A549 (cell line): Measurements from ENCODE around the gene ADISSP. TPM values are rescaled to one million over a fixed set of nuclear protein-coding genes. Genes with fewer than 3 reads are reported as not detected.

ENCODE experiments used
- ATAC-seq, 2 experiments: fragments of 200-7000 bp in 1 of 2; fragments of >200 bp in 1 of 2; cut with Nextera tagmentation in 1 of 2; cut with Tn5 transposase in 1 of 2; 3 replicates each; pipeline versions ENCODE4 v1.8.0 to v1.9.1; 2018 to 2020; ENCODE audit warnings: mild to moderate bottlenecking in 1 of 2, moderate library complexity in 1 of 2
- CTCF ChIA-PET: fragments of 300-600 bp; sonication (Branson Sonifier 250); formaldehyde crosslinking; extraction: SDS; loops from one replicate; lab custom pipeline; 2021; ENCODE audit warnings: antibody characterized with exemption, inconsistent platforms; lab: Yijun Ruan, JAX
- POLR2A ChIA-PET: fragments of 350-600 bp; formaldehyde crosslinking; extraction: SDS; loops from one replicate; lab custom pipeline; 2021; ENCODE audit warnings: antibody characterized with exemption, inconsistent platforms; lab: Yijun Ruan, JAX
- DNase-seq, 2 experiments: peaks; one replicate each; pipeline versions ENCODE4 v3.0.0 to v3.0.0-alpha.2; 2011 to 2016; ENCODE audit warnings: low read depth in 1 of 2, low spot score in 1 of 2
- FAIRE-seq: peaks from 2 replicates; lab custom pipeline; 2011; peaks lifted over from hg19 to GRCh38; lab: Jason Lieb, UNC
- H3K27ac ChIP-seq, 2 experiments: fragments of >200 bp; sonication (Bioruptor Twin); formaldehyde crosslinking; 3 replicates each; pipeline ENCODE4 v1.5.1; 2016 to 2017
- H3K4me1 ChIP-seq: fragments of >200 bp; sonication (Bioruptor Twin); formaldehyde crosslinking; 3 replicates; pipeline ENCODE4 v1.6.1; 2016
- H3K4me2 ChIP-seq: fragments of >200 bp; sonication (Bioruptor Twin); formaldehyde crosslinking; 3 replicates; pipeline ENCODE4 v1.6.1; 2016
- H3K4me3 ChIP-seq: fragments of >200 bp; sonication (Bioruptor Twin); formaldehyde crosslinking; 3 replicates; pipeline ENCODE4 v1.5.1; 2016
- H3K9me3 ChIP-seq: fragments of >200 bp; sonication (Bioruptor Twin); formaldehyde crosslinking; 3 replicates; pipeline ENCODE4 v1.6.1; 2016
- BHLHE40 ChIP-seq: IDR thresholded peaks from 2 replicates; pipeline ENCODE4 v1.6.1; 2012; ENCODE audit warnings: low read depth, low read length, inconsistent platforms
- CBX2 ChIP-seq: fragments of 200-600 bp; sonication (generic); IDR thresholded peaks from 2 replicates; pipeline ENCODE4 v1.6.1; 2016; ENCODE audit warnings: low read depth, mild to moderate bottlenecking, borderline replicate concordance
- E2F6 ChIP-seq: IDR thresholded peaks from 2 replicates; pipeline ENCODE4 v1.6.1; 2012; ENCODE audit warnings: low read depth, borderline replicate concordance
- EHMT2 ChIP-seq: fragments of 200-600 bp; sonication (generic); IDR thresholded peaks from 2 replicates; pipeline ENCODE4 v1.6.1; 2016; ENCODE audit warnings: antibody characterized with exemption, low read depth, mild to moderate bottlenecking, moderate library complexity
- FOSL2 ChIP-seq, 2 experiments: fragments of 450-650 bp in 1 of 2; fragments of >200 bp in 1 of 2; sonication (Bioruptor Twin) in 1 of 2; formaldehyde crosslinking; IDR thresholded peaks; 2 replicates each; pipeline versions ENCODE4 v1.5.0 to v1.6.1; 2016 to 2020; ENCODE audit warnings: mild to moderate bottlenecking in 1 of 2, moderate library complexity in 1 of 2
- HEYL ChIP-seq: fragments of 250-450 bp; sonication (Bioruptor Pico); IDR thresholded peaks from 2 replicates; pipeline ENCODE4 v1.8.0; 2021; ENCODE audit warnings: mild to moderate bottlenecking, moderate library complexity
- HOXB13 ChIP-seq: fragments of 250-450 bp; sonication (Bioruptor Pico); IDR thresholded peaks from 2 replicates; pipeline ENCODE4 v1.5.0; 2020; ENCODE audit warnings: low read depth, mild to moderate bottlenecking, moderate library complexity
- MAFK ChIP-seq: fragments of 450-650 bp; IDR thresholded peaks from 2 replicates; pipeline ENCODE4 v1.6.1; 2014; ENCODE audit not compliant: partially characterized antibody
- MAZ ChIP-seq: fragments of 150-350 bp; IDR thresholded peaks from 2 replicates; pipeline ENCODE4 v1.6.1; 2014; ENCODE audit warnings: antibody characterized with exemption, low read depth, low read length, borderline replicate concordance
- MYC ChIP-seq: IDR thresholded peaks from 2 replicates; pipeline ENCODE4 v1.6.1; 2012; ENCODE audit warnings: mild to moderate bottlenecking, inconsistent platforms, low read length, improper control_type of control experiment, borderline replicate concordance
- PBX3 ChIP-seq: IDR thresholded peaks from 2 replicates; pipeline ENCODE4 v1.6.1; 2012
- PHF8 ChIP-seq: fragments of 200-600 bp; sonication (generic); IDR thresholded peaks from 2 replicates; pipeline ENCODE4 v1.6.1; 2016; ENCODE audit warnings: low read depth, mild to moderate bottlenecking, antibody characterized with exemption, moderate library complexity, borderline replicate concordance
- POLR2A ChIP-seq: IDR thresholded peaks from 2 replicates; pipeline ENCODE4 v1.6.1; 2012; ENCODE audit warnings: mild to moderate bottlenecking, low read length
- POLR2AphosphoS2 ChIP-seq: conservative IDR thresholded peaks from 2 replicates; pipeline ENCODE4 v1.6.1; 2012; ENCODE audit warnings: low read length, improper control_type of control experiment, inconsistent platforms
- RAD21 ChIP-seq, 2 experiments: fragments of >200 bp in 1 of 2; sonication (Bioruptor Twin) in 1 of 2; formaldehyde crosslinking in 1 of 2; IDR thresholded peaks in 1 of 2; conservative IDR thresholded peaks in 1 of 2; 2 replicates in 1 of 2; 3 replicates in 1 of 2; pipeline ENCODE4 v1.6.1; 2012 to 2018; ENCODE audit warnings: inconsistent platforms in 1 of 2
- RCOR1 ChIP-seq: fragments of 150-350 bp; IDR thresholded peaks from 2 replicates; pipeline ENCODE4 v1.6.1; 2014; ENCODE audit warnings: antibody characterized with exemption, low read length, low read depth
- TP53 ChIP-seq: fragments of 250-450 bp; sonication (Bioruptor Pico); IDR thresholded peaks from 2 replicates; pipeline ENCODE4 v1.5.0; 2021; ENCODE audit warnings: mild to moderate bottlenecking, moderate library complexity
- ZNF302 ChIP-seq: fragments of 250-450 bp; sonication (Bioruptor Pico); IDR thresholded peaks from 2 replicates; pipeline ENCODE4 v1.9.0; 2021; ENCODE audit warnings: inconsistent platforms, mild to moderate bottlenecking, moderate library complexity
- ZSCAN20 ChIP-seq: fragments of 250-450 bp; sonication (Bioruptor Pico); IDR thresholded peaks from 2 replicates; pipeline ENCODE4 v1.8.0; 2022; ENCODE audit warnings: mild to moderate bottlenecking, moderate library complexity
- WGBS: methylation state at CpG from one replicate; pipeline ENCODE4 v1.1.6; 2017; ENCODE audit errors: missing lambda C conversion rate; 5-methylcytosine and 5-hydroxymethylcytosine counted together
- polyA plus RNA-seq, 4 experiments: library from polyadenylated mRNA; depleted of rRNA in 3 of 4; stranded (reverse); fragments of >200 nt; fragmentation: RNase III in 1 of 4; extraction: RNeasy Plus Mini Kit Qiagen cat#74134 plus additional on column Dnase treatment in 1 of 4; gene quantifications; 2 replicates in 3 of 4; 3 replicates in 1 of 4; pipeline ENCODE4 v1.2.3, GENCODE V29; 2011 to 2017
- TF ChIP-seq, protein P1 (sequence below): fragments of >200 bp; sonication (Bioruptor Twin); formaldehyde crosslinking; IDR thresholded peaks from 3 replicates; pipeline ENCODE4 v1.5.1; 2016
- TF ChIP-seq, protein P2 (sequence below): fragments of 250-450 bp; sonication (Bioruptor Pico); IDR thresholded peaks from 2 replicates; pipeline ENCODE4 v1.5.0; 2021; ENCODE audit warnings: mild to moderate bottlenecking, moderate library complexity, borderline replicate concordance

Gene ADISSP
- polyA plus RNA-seq, 2 of the 4 experiments (the other 2 are of a cell fraction): 43.9 to 104 TPM

- H3K27ac ChIP-seq: peak overlapping the region; percentile 88 to 96
These were observed 21.2 kb upstream of the ADISSP start for GRCh38 chr20:3788685-3789155.

DNA sequence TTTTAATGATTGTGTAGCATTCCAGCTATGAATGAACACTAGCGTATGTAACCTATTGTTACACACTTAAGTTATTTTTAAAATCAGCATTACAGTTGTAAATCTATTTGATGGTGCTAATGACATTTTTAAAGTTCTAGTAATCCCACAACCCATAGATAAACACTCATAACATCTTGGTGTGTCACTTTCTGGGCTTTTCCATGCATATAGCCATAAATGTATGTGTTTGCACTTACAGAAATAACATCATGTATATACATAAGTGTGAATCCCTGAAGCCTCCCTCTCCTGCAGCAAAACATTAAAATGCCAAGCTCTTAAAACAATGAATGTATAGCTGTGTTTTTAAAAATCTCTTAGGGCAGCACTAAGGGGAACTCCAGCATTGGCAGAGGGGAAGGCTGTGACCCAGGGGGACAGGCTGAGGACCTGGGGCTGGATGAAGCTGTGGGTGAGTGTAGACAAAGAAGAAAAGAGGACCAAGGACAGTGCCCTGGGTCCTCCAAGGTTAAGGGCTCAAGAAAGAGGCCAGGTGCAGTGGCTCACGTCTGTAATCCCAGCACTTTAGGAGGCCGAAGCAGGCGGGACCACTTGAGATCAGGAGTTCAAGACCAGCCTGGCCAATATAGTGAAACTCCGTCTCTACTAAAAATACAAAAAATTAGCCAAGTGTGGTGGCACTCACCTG, 19.9 kb upstream of the ADISSP start:
- Histone ChIP-seq H3K4me2 (peak overlapping the region; percentile 84), H3K27ac (peak overlapping the region; percentile 88 to 96), H3K4me1 (peaks cover 43% of the 10 kb centered on the region), H3K9me3 (no peaks in the 10 kb centered on the region), H3K4me3 (peak overlapping the region; percentile 86)
- TF ChIP-seq, protein P1, sequence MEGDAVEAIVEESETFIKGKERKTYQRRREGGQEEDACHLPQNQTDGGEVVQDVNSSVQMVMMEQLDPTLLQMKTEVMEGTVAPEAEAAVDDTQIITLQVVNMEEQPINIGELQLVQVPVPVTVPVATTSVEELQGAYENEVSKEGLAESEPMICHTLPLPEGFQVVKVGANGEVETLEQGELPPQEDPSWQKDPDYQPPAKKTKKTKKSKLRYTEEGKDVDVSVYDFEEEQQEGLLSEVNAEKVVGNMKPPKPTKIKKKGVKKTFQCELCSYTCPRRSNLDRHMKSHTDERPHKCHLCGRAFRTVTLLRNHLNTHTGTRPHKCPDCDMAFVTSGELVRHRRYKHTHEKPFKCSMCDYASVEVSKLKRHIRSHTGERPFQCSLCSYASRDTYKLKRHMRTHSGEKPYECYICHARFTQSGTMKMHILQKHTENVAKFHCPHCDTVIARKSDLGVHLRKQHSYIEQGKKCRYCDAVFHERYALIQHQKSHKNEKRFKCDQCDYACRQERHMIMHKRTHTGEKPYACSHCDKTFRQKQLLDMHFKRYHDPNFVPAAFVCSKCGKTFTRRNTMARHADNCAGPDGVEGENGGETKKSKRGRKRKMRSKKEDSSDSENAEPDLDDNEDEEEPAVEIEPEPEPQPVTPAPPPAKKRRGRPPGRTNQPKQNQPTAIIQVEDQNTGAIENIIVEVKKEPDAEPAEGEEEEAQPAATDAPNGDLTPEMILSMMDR: no peak
- TF ChIP-seq EHMT2: no peak
- 85% methylated on average over 5 of the region's 5 CpGs for WGBS
- ChIA-PET CTCF (interaction anchor here (0.7 to 56.5 kb wide), 14 partner anchors 8 to 110 kb away, joined by 3 to 1634 read pairs (median 7); partner anchors contain the start of genes ADISSP, CDC25B and HSPA12B), POLR2A (interaction anchor here (1.0 to 3.0 kb wide), 6 partner anchors 9 to 67 kb away, joined by 3 to 40 read pairs (median 12); partner anchors contain the start of genes AP5S1 and CDC25B)
- no peak for DNase-seq
- peak; percentile 88 for FAIRE-seq
- ATAC-seq: no peak

More at GRCh38 chr20:3788685-3789155, 21.2 kb upstream of the ADISSP start:
- ATAC-seq (peak in 1 of 2 experiments; percentile 55; a peak in 3 of 6 replicates), FAIRE-seq (peak; percentile 63), DNase-seq (peak in 1 of 2 experiments; percentile 63)
- 20% methylated on average over 4 of the region's 4 CpGs for WGBS
- Histone ChIP-seq H3K4me1 (peaks cover 40% of the 10 kb centered on the region), H3K9me3 (no peaks in the 10 kb centered on the region), H3K4me2 (peak overlapping the region; percentile 41), H3K4me3 (no peak overlapping the region)
- ChIA-PET CTCF (interaction anchor here (0.8 to 56.5 kb wide), 7 partner anchors 10 to 297 kb away, joined by 3 to 1634 read pairs (median 7); partner anchors contain the start of genes ADISSP and HSPA12B), POLR2A (interaction anchor here (1.0 to 1.8 kb wide), 3 partner anchors 28 to 32 kb away, joined by 3 to 8 read pairs (median 6); partner anchors contain the start of gene AP5S1)
- TF ChIP-seq HOXB13 (no peak), E2F6 (no peak), CBX2 (no peak), MAFK (no peak), BHLHE40 (no peak)
- TF ChIP-seq, protein P2, sequence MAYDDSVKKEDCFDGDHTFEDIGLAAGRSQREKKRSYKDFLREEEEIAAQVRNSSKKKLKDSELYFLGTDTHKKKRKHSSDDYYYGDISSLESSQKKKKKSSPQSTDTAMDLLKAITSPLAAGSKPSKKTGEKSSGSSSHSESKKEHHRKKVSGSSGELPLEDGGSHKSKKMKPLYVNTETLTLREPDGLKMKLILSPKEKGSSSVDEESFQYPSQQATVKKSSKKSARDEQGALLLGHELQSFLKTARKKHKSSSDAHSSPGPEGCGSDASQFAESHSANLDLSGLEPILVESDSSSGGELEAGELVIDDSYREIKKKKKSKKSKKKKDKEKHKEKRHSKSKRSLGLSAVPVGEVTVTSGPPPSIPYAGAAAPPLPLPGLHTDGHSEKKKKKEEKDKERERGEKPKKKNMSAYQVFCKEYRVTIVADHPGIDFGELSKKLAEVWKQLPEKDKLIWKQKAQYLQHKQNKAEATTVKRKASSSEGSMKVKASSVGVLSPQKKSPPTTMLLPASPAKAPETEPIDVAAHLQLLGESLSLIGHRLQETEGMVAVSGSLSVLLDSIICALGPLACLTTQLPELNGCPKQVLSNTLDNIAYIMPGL (CRISPR knock-in tag): no peak

DNA sequence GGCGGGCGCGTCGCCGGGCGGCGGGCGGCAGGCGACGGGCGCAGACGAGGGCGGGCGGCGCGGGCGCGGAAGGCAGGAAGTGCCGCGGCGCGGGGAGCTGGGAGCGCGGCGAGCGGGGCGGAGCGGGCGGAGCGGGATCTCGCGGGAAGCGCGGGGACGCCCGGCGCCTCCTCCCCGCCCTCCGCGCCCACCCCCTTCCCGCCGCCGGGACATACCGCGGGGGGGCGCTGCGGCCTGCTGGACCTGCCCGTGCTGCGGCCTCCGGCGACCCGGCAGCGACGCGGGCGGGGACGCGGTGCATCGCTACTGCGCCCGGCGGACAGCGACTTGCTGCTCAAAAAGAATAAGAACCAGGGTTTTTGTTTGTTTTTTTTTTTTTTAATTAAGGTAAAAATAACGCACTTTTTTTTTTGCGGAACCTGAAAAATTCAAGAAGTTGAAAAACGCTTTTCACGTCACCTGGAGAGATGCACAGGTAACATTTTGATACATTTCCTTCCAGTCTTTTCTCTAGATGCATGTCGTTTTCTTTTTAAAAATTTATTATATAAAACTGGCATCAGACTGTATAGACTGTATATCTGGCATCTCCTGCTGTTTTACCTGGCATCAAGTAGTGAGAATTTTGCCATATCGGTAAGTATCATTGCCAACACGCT, 19.2 kb upstream of the ADISSP start, which contains the start of gene CENPB:
Gene CENPB, minus strand, starts transcription at position 76 of the 659 bp plus-strand sequence. CDS start 257 bp downstream, outside the sequence.
- peak; percentile 86 to 87 for ATAC-seq
- ChIA-PET CTCF (interaction anchor here (0.6 to 56.5 kb wide), 24 partner anchors 9 to 285 kb away, joined by 3 to 1634 read pairs (median 6); partner anchors contain the start of genes ADISSP, CDC25B and HSPA12B), POLR2A (interaction anchor here (0.6 to 3.0 kb wide), 11 partner anchors 9 to 428 kb away, joined by 3 to 40 read pairs (median 5); partner anchors contain the start of genes AP5S1 and CDC25B)
- Histone ChIP-seq H3K9me3 (no peaks in the 10 kb centered on the region), H3K27ac (peak within 1 kb of the TSS; percentile 88 to 96), H3K4me3 (peak within 1 kb of the TSS; percentile 86), H3K4me2 (peak within 1 kb of the TSS; percentile 97), H3K4me1 (peaks cover 43% of the 10 kb centered on the region)
- FAIRE-seq: no peak
- WGBS: 8% methylated on average over 26 of the region's 70 CpGs
- DNase-seq: peak; percentile 84 to 91
- no peak for TF ChIP-seq FOSL2 (IDR thresholded peaks at IDR 0.05)
- no peak for TF ChIP-seq FOSL2 (CRISPR knock-in tag; IDR thresholded peaks at IDR 0.05)
- TF ChIP-seq RAD21 (conservative IDR thresholded peaks at IDR 0.05 in 1 of 2, IDR thresholded peaks at IDR 0.05 in 1 of 2): peak; percentile 81 to 99
- TF ChIP-seq, protein P2 (CRISPR knock-in tag): no peak
- no peak for TF ChIP-seq POLR2AphosphoS2
- TF ChIP-seq TP53 (CRISPR knock-in tag): no peak
- TF ChIP-seq MYC: peak; percentile 50; the same call in 1 of the 2 replicates
- TF ChIP-seq ZSCAN20 (CRISPR knock-in tag): no peak
- peak; percentile 84; the same call in 1 of the 2 replicates for TF ChIP-seq MAZ
- no peak for TF ChIP-seq HEYL
- no peak for TF ChIP-seq ZNF302 (CRISPR knock-in tag)
- no peak for TF ChIP-seq RCOR1
- peak; percentile 47 for TF ChIP-seq POLR2A
- TF ChIP-seq PBX3: no peak
- TF ChIP-seq PHF8: no peak
- TF ChIP-seq MAFK: no peak
